Subcutaneous abdominal adipose tissue (tissue), 5 donors: ENCODE data around the gene ST3GAL5.
A peak's percentile ranks its signal among the peaks of the same experiment; 100 is the strongest.

Experiments used
- H3K27ac ChIP-seq: one replicate; pipeline ENCODE4 v1.7.0; 2013; ENCODE audit warnings: low read depth, mild to moderate bottlenecking, inconsistent platforms, low read length, moderate library complexity
- H3K27me3 ChIP-seq, 5 donors: one replicate each; pipeline ENCODE4 v1.7.0; 2013; ENCODE audit warnings: low read length in 5 of 5, inconsistent platforms in 1 of 5; ENCODE audit not compliant: control insufficient read depth in 5 of 5, insufficient read depth in 4 of 5
- H3K36me3 ChIP-seq, 5 donors: one replicate each; pipeline ENCODE4 v1.7.0; 2013; ENCODE audit warnings: low read length in 5 of 5; ENCODE audit not compliant: control insufficient read depth in 5 of 5, insufficient read depth in 5 of 5
- H3K4me1 ChIP-seq, 5 donors: one replicate each; pipeline ENCODE4 v1.7.0; 2013; ENCODE audit warnings: low read length in 5 of 5, mild to moderate bottlenecking in 3 of 5, moderate library complexity in 1 of 5; ENCODE audit not compliant: control insufficient read depth in 5 of 5, insufficient read depth in 5 of 5
- H3K4me3 ChIP-seq, 5 donors: one replicate each; pipeline ENCODE4 v1.7.0; 2013; ENCODE audit warnings: low read length in 5 of 5, low read depth in 1 of 5
- H3K9ac ChIP-seq, 5 donors: one replicate each; pipeline ENCODE4 v1.7.0; 2013; ENCODE audit warnings: low read length in 5 of 5, mild to moderate bottlenecking in 4 of 5, moderate library complexity in 3 of 5
- H3K9me3 ChIP-seq, 5 donors: one replicate each; pipeline ENCODE4 v1.7.0; 2013; ENCODE audit warnings: low read length in 5 of 5; ENCODE audit not compliant: control insufficient read depth in 5 of 5
- donor health status: healthy.
- donor health status: healthy.
- donor health status: healthy.
- donor health status: healthy.
- donor health status: healthy.

ST3GAL5 gene

GRCh38 chr2:85868822-85869221, 20.0 kb downstream of the ST3GAL5 start:
- peaks cover 0 to 5% (median 3%) of the 10 kb centered on the region in 5 donors for H3K36me3 ChIP-seq
- no peak overlapping the region for H3K9ac ChIP-seq
- H3K4me1 ChIP-seq = peaks cover 0 to 24% (median 12%) of the 10 kb centered on the region in 5 donors
- no peak overlapping the region for H3K27ac ChIP-seq
- H3K4me3 ChIP-seq = no peak overlapping the region
- H3K27me3 ChIP-seq = no peaks in the 10 kb centered on the region
- no peaks in the 10 kb centered on the region for H3K9me3 ChIP-seq

GRCh38 chr2:85867556-85868292, 21.1 kb downstream of the ST3GAL5 start:
- no peaks in the 10 kb centered on the region for H3K9me3 ChIP-seq
- H3K4me3 ChIP-seq = no peak overlapping the region
- H3K27me3 ChIP-seq = no peaks in the 10 kb centered on the region
- peaks cover 0 to 13% (median 4%) of the 10 kb centered on the region in 5 donors for H3K4me1 ChIP-seq
- no peak overlapping the region for H3K9ac ChIP-seq
- no peak overlapping the region for H3K27ac ChIP-seq
- peaks cover 0 to 8% (median 8%) of the 10 kb centered on the region in 5 donors for H3K36me3 ChIP-seq

- no peaks in the 10 kb centered on the region for H3K27me3 ChIP-seq
- H3K4me1 ChIP-seq = peaks cover 0 to 10% (median 2%) of the 10 kb centered on the region in 5 donors
- H3K9me3 ChIP-seq = no peaks in the 10 kb centered on the region
- H3K4me3 ChIP-seq = no peak overlapping the region
- H3K27ac ChIP-seq = no peak overlapping the region
- H3K9ac ChIP-seq = no peak overlapping the region
- peaks cover 0 to 13% (median 8%) of the 10 kb centered on the region in 5 donors for H3K36me3 ChIP-seq
Measured at GRCh38 chr2:85867121-85867520, 21.7 kb downstream of the ST3GAL5 start.

GRCh38 chr2:85866165-85866659, 22.6 kb downstream of the ST3GAL5 start:
- Histone ChIP-seq H3K27ac (no peak overlapping the region), H3K27me3 (no peaks in the 10 kb centered on the region), H3K9me3 (no peaks in the 10 kb centered on the region), H3K4me3 (no peak overlapping the region), H3K36me3 (peaks cover 0 to 15% (median 8%) of the 10 kb centered on the region in 5 donors), H3K9ac (no peak overlapping the region), H3K4me1 (peaks cover 0 to 10% (median 3%) of the 10 kb centered on the region in 5 donors)

GRCh38 chr2:85865539-85866164, 23.1 kb downstream of the ST3GAL5 start:
- no peak overlapping the region for H3K27ac ChIP-seq
- H3K4me1 ChIP-seq = peaks cover 0 to 10% (median 3%) of the 10 kb centered on the region in 5 donors
- H3K4me3 ChIP-seq = no peak overlapping the region
- H3K27me3 ChIP-seq = no peaks in the 10 kb centered on the region
- peaks cover 0 to 15% (median 9%) of the 10 kb centered on the region in 5 donors for H3K36me3 ChIP-seq
- H3K9me3 ChIP-seq = no peaks in the 10 kb centered on the region
- H3K9ac ChIP-seq = no peak overlapping the region

- Histone ChIP-seq H3K27me3 (no peaks in the 10 kb centered on the region), H3K36me3 (peaks cover 4 to 23% (median 12%) of the 10 kb centered on the region in 5 donors), H3K9ac (no peak overlapping the region), H3K4me1 (peaks cover 0 to 7% (median under 1%) of the 10 kb centered on the region in 5 donors), H3K9me3 (no peaks in the 10 kb centered on the region), H3K27ac (no peak overlapping the region), H3K4me3 (no peak overlapping the region)
Measured at GRCh38 chr2:85864654-85865053, 24.1 kb downstream of the ST3GAL5 start.

GRCh38 chr2:85862426-85862825, 26.4 kb downstream of the ST3GAL5 start:
- Histone ChIP-seq H3K9me3 (no peaks in the 10 kb centered on the region), H3K4me1 (peaks cover 0 to 11% (median 0%) of the 10 kb centered on the region in 5 donors), H3K27me3 (no peaks in the 10 kb centered on the region), H3K9ac (no peak overlapping the region), H3K27ac (no peak overlapping the region), H3K36me3 (peaks cover 4 to 40% (median 21%) of the 10 kb centered on the region in 5 donors), H3K4me3 (no peak overlapping the region)

GRCh38 chr2:85861650-85862049, 27.1 kb downstream of the ST3GAL5 start:
- peaks cover 4 to 43% (median 21%) of the 10 kb centered on the region in 5 donors for H3K36me3 ChIP-seq
- H3K9me3 ChIP-seq = no peaks in the 10 kb centered on the region
- no peaks in the 10 kb centered on the region for H3K27me3 ChIP-seq
- H3K9ac ChIP-seq = peak overlapping the region in 1 of 5 donors; percentile 39
- H3K4me1 ChIP-seq = peaks cover 0 to 11% (median 0%) of the 10 kb centered on the region in 5 donors
- H3K27ac ChIP-seq = no peak overlapping the region
- H3K4me3 ChIP-seq = no peak overlapping the region

GRCh38 chr2:85861180-85861579, 27.6 kb downstream of the ST3GAL5 start:
- H3K27me3 ChIP-seq = no peaks in the 10 kb centered on the region
- peaks cover 0 to 11% (median 0%) of the 10 kb centered on the region in 5 donors for H3K4me1 ChIP-seq
- H3K36me3 ChIP-seq = peaks cover 5 to 48% (median 21%) of the 10 kb centered on the region in 5 donors
- H3K9me3 ChIP-seq = no peaks in the 10 kb centered on the region
- H3K9ac ChIP-seq = peak overlapping the region in 1 of 5 donors; percentile 39
- no peak overlapping the region for H3K4me3 ChIP-seq
- no peak overlapping the region for H3K27ac ChIP-seq

- Histone ChIP-seq H3K9ac (no peak overlapping the region), H3K36me3 (peaks cover 7 to 49% (median 21%) of the 10 kb centered on the region in 5 donors), H3K27ac (no peak overlapping the region), H3K27me3 (no peaks in the 10 kb centered on the region), H3K9me3 (no peaks in the 10 kb centered on the region), H3K4me1 (peaks cover 0 to 17% (median 3%) of the 10 kb centered on the region in 5 donors), H3K4me3 (no peak overlapping the region)
Measured at GRCh38 chr2:85858841-85859240, 29.9 kb downstream of the ST3GAL5 start.
